Activated CD8-positive, alpha-beta memory T cell treated with anti-CD3 and anti-CD28 coated beads for 4 hours (primary cell): Measurements from ENCODE around the gene RBMS1.

Experiments
- DNase-seq, 2 donors: peaks; one replicate each; pipeline ENCODE4 v3.0.0-alpha.2; 2020; ENCODE audit warnings: low read depth in 2 of 2

The RBMS1 gene

GRCh38 chr2:160493227-160494028 lies at the start of gene RBMS1:
Gene RBMS1, minus strand, starts transcription at chr2:160493807. Its CDS starts 444 bp downstream, at chr2:160493363.
- peak; percentile 2 to 14 for DNase-seq

GRCh38 chr2:160541745-160542144 lies 48.1 kb upstream of the RBMS1 start:
- no peak for DNase-seq

- no peak for DNase-seq
Measured at GRCh38 chr2:160538559-160539355, 45.1 kb upstream of the RBMS1 start.

GRCh38 chr2:160538115-160538514 lies 44.5 kb upstream of the RBMS1 start:
- DNase-seq: no peak

GRCh38 chr2:160534996-160535395 lies 41.4 kb upstream of the RBMS1 start:
- no peak for DNase-seq

GRCh38 chr2:160534249-160534648 lies 40.6 kb upstream of the RBMS1 start:
- no peak for DNase-seq

GRCh38 chr2:160533482-160533881 lies 39.9 kb upstream of the RBMS1 start:
- DNase-seq: no peak

GRCh38 chr2:160532388-160532787 lies 38.8 kb upstream of the RBMS1 start:
- no peak for DNase-seq

GRCh38 chr2:160522951-160523710 lies 29.5 kb upstream of the RBMS1 start:
- no peak for DNase-seq

GRCh38 chr2:160517731-160518130 lies 24.1 kb upstream of the RBMS1 start:
- no peak for DNase-seq

- no peak for DNase-seq
Measured at GRCh38 chr2:160516547-160517365, 23.1 kb upstream of the RBMS1 start.

GRCh38 chr2:160515120-160515519 lies 21.5 kb upstream of the RBMS1 start:
- DNase-seq: no peak

GRCh38 chr2:160513120-160513519 lies 19.5 kb upstream of the RBMS1 start:
- DNase-seq: no peak

- DNase-seq: no peak
Measured at GRCh38 chr2:160512491-160512890, 18.9 kb upstream of the RBMS1 start.

GRCh38 chr2:160510617-160511016 lies 17.0 kb upstream of the RBMS1 start:
- DNase-seq: no peak

GRCh38 chr2:160509016-160509415 lies 15.4 kb upstream of the RBMS1 start:
- no peak for DNase-seq

GRCh38 chr2:160507464-160507863 lies 13.9 kb upstream of the RBMS1 start:
- no peak for DNase-seq

GRCh38 chr2:160507046-160507407 lies 13.4 kb upstream of the RBMS1 start:
- no peak for DNase-seq

GRCh38 chr2:160506371-160507045 lies 12.9 kb upstream of the RBMS1 start:
- DNase-seq: no peak

- no peak for DNase-seq
Measured at GRCh38 chr2:160505256-160505655, 11.6 kb upstream of the RBMS1 start.

- no peak for DNase-seq
Measured at GRCh38 chr2:160502478-160502877, 8.9 kb upstream of the RBMS1 start.
